ENCODE data around the gene EGLN3.

GRCh38 chr14:33936391-33936790 lies 14.5 kb downstream of the EGLN3 start:
- TF ChIP-seq CTCF (IDR thresholded peaks at IDR 0.05; ENCODE audit: low read depth, low read length, missing input control) (no peak), EGR1 (IDR thresholded peaks at IDR 0.05; ENCODE audit: low read depth in 2 of 2) (no peak), ATF3 (IDR thresholded peaks at IDR 0.05) (no peak), FOXA1 (IDR thresholded peaks at IDR 0.05) (no peak), SP1 (IDR thresholded peaks at IDR 0.05) (no peak)

Data from liver (tissue), 3 donors.